GM12874 (cell line): Measurements from ENCODE around the gene HADHB.

Experiments
- CTCF ChIP-seq: IDR thresholded peaks from 2 replicates; pipeline ENCODE4 v1.5.1; 2011; ENCODE audit warnings: low read depth, mild to moderate bottlenecking, control low read depth, low read length, moderate library complexity; ENCODE audit not compliant: insufficient read depth

Gene HADHB

GRCh38 chr2:26337298-26337697 lies 92.6 kb downstream of the HADHB start:
- TF ChIP-seq CTCF = no peak
